Nephron (organoid): ENCODE measurements around the gene LOXL3.

Source experiments
- H3K27ac Mint-ChIP-seq, 3 experiments: 2 replicates each; pipeline ENCODE4 v1.8.0; 2020; ENCODE audit warnings: mixed read lengths in 3 of 3, mild to moderate bottlenecking in 2 of 3, moderate library complexity in 1 of 3
- H3K27me3 Mint-ChIP-seq: 2 replicates; pipeline ENCODE4 v1.8.0; 2021; ENCODE audit warnings: low read depth, mild to moderate bottlenecking, moderate library complexity, mixed read lengths
- H3K36me3 Mint-ChIP-seq: 2 replicates; pipeline ENCODE4 v1.8.0; 2020; ENCODE audit warnings: low read depth, mixed read lengths
- H3K4me1 Mint-ChIP-seq: 2 replicates; pipeline ENCODE4 v1.8.0; 2020; ENCODE audit warnings: mixed read lengths
- H3K4me3 Mint-ChIP-seq, 3 experiments: 2 replicates each; pipeline ENCODE4 v1.8.0; 2020; ENCODE audit warnings: mild to moderate bottlenecking in 3 of 3, mixed read lengths in 3 of 3, moderate library complexity in 2 of 3
- H3K9me3 Mint-ChIP-seq: 2 replicates; pipeline ENCODE4 v1.8.0; 2020; ENCODE audit warnings: mixed read lengths
- CTCF ChIP-seq, 3 experiments: fragments of 200-600 bp; sonication (generic); IDR thresholded peaks; one replicate each; pipeline ENCODE4 v1.5.0; 2021; ENCODE audit warnings: antibody characterized with exemption in 3 of 3; ENCODE audit not compliant: unreplicated experiment in 3 of 3

LOXL3 gene

GRCh38 chr2:74534411-74534810 is 19.3 kb downstream of the LOXL3 start:
- H3K4me3 Mint-ChIP-seq: no peak overlapping the region
- H3K27ac Mint-ChIP-seq: no peak overlapping the region
- no peaks in the 10 kb centered on the region for H3K9me3 Mint-ChIP-seq
- H3K4me1 Mint-ChIP-seq: peaks cover 13% of the 10 kb centered on the region
- no peaks in the 10 kb centered on the region for H3K27me3 Mint-ChIP-seq
- no peak for TF ChIP-seq CTCF (IDR thresholded peaks at IDR 0.05; ENCODE audit: unreplicated experiment in 3 of 3)
- H3K36me3 Mint-ChIP-seq: peaks cover 8% of the 10 kb centered on the region

- H3K9me3 Mint-ChIP-seq: no peaks in the 10 kb centered on the region
- peaks cover 8% of the 10 kb centered on the region for H3K36me3 Mint-ChIP-seq
- H3K4me3 Mint-ChIP-seq: no peak overlapping the region
- H3K27ac Mint-ChIP-seq: no peak overlapping the region
- no peak for TF ChIP-seq CTCF (IDR thresholded peaks at IDR 0.05; ENCODE audit: unreplicated experiment in 3 of 3)
- H3K4me1 Mint-ChIP-seq: peaks cover 20% of the 10 kb centered on the region
- no peaks in the 10 kb centered on the region for H3K27me3 Mint-ChIP-seq
These were observed 20.3 kb downstream of the LOXL3 start for GRCh38 chr2:74533464-74533863.

GRCh38 chr2:74532222-74532621 is 21.5 kb downstream of the LOXL3 start:
- Mint-ChIP-seq H3K9me3 (no peaks in the 10 kb centered on the region), H3K27me3 (no peaks in the 10 kb centered on the region), H3K36me3 (peaks cover 15% of the 10 kb centered on the region), H3K27ac (peak overlapping the region in 2 of 3 experiments; percentile 3 to 6), H3K4me1 (peaks cover 25% of the 10 kb centered on the region), H3K4me3 (peak overlapping the region; percentile 67 to 99 (median 80))
- TF ChIP-seq CTCF (IDR thresholded peaks at IDR 0.05; ENCODE audit: unreplicated experiment in 3 of 3): peak; percentile 15 to 28 (median 23)

- no peaks in the 10 kb centered on the region for H3K9me3 Mint-ChIP-seq
- H3K36me3 Mint-ChIP-seq: peaks cover 21% of the 10 kb centered on the region
- peak overlapping the region in 1 of 3 experiments; percentile 6 for H3K27ac Mint-ChIP-seq
- no peaks in the 10 kb centered on the region for H3K27me3 Mint-ChIP-seq
- H3K4me3 Mint-ChIP-seq: peak overlapping the region; percentile 67 to 99 (median 97)
- H3K4me1 Mint-ChIP-seq: peaks cover 25% of the 10 kb centered on the region
- TF ChIP-seq CTCF (IDR thresholded peaks at IDR 0.05; ENCODE audit: unreplicated experiment in 3 of 3): no peak
These were observed 22.1 kb downstream of the LOXL3 start for GRCh38 chr2:74531666-74532065.

GRCh38 chr2:74530239-74531187 is 23.2 kb downstream of the LOXL3 start:
- Mint-ChIP-seq H3K27me3 (no peaks in the 10 kb centered on the region), H3K27ac (peak overlapping the region in 2 of 3 experiments; percentile 52 to 57), H3K4me3 (peak overlapping the region; percentile 97 to 99 (median 99)), H3K9me3 (no peaks in the 10 kb centered on the region), H3K36me3 (peaks cover 31% of the 10 kb centered on the region), H3K4me1 (peaks cover 25% of the 10 kb centered on the region)
- no peak for TF ChIP-seq CTCF (IDR thresholded peaks at IDR 0.05; ENCODE audit: unreplicated experiment in 3 of 3)
